ENCODE data around the gene SSBP3.
A peak's percentile ranks its signal among the peaks of the same experiment; 100 is the strongest.
"Not testable (repeated sequence)": the region's sequence is repeated elsewhere in the genome, so short reads cannot be mapped to it uniquely, and the experiment has no call there.

Gene SSBP3

DNA sequence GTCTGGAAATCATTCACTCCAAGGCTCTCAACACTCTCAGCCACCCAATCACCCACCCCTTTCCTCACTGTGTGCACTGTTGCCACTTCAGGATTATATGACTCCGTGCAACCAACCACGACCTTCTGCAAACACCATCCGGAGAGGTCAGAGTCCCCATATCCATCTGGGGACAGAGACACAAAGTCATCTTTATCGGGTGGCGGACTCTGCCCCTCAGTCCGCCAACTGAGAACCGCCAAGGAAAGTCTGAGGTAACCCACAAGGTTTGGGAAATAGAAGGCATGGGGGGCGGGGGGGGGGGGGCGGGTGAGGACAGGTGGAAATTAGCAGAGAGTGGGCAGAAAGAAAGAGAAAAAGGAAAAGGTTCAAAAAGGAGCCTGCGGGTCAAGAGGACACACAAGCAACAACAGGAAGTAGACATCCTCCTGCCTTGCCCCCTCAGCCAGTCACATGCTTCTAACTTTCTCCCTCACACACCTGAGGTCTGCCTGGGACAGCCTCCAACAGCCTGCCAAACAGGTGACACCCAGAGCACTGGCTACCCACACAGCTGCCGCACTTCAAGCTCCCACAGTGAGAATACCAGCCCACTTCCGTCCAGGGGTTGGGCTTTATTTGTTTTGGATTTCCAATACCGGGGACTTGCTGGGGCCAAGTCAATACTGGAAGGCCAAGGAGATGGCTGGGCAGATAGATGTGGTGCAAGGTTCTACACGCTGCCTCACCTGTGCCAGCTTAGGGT lies 58.1 kb downstream of the SSBP3 start:
- no peak for DNase-seq

DNA sequence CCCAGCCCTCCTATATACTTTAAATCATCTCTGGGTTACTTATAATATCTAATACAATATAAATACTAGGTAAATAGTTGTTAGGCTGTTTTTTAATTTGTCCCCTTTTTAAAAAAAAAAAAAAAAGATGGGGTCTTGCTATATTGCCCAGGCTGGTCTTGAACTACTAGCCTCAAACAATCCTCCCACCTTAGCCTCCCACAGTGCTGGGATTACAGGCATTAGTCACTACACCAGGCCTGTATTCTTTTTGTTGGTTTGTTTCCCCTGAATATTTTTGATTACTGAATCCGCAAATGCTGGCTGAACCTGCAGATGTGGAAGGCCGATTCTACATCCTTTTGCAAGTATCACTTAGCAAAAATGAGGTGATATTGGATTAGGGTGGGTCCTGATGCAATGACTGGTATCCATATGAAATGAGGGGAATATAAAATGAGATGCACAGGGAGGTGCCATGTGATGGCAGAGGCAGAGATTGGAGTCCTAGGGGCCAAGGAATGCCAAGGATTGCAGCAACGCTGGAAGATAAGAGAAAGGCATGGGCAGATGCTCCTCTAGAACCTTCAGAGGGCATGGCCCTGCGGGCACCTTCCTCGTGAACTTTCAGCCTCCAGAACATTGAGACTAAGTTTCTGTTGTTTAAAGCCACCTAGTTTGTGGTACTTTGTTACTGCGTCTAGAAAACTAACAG lies 58.8 kb downstream of the SSBP3 start:
- DNase-seq = no peak

DNA sequence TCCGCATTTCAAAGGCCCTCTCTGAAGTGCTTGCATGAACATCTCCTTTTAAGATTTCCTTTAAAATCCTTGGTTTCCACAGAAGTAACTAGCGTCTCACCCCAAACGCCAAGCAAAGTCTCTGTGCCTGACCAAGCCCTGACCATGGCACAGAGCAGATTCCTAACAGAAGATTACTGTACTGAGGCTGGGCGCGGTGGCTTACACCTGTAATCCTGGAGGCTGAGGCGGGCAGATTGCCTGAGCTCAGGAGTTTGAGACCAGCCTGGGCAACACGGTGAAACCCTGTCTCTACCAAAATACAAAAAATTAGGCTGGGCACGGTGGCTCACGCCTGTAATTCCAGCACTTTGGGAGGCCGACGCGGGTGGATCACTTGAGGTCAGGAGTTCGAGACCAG lies 60.6 kb downstream of the SSBP3 start:
- DNase-seq = not testable (repeated sequence)

DNA sequence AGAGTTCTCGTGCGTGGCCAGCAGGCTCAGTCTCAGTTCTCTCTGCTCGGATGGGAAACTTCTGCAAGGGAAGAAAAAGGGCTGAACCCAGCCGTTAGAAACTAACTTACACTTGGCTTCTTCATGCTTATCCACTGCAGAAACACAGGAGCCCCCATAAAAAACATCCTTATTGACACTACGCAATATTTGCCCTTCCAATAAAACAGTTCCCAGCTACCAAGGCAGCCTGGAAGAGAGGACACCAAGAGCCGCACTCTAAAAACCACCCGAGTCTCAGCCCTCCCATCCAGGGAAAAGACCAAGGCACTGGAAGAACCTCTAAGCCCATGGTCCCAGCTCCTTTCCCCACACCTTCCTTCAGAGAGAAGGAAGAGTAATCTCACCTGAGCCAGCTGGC lies 61.1 kb downstream of the SSBP3 start:
- no peak for DNase-seq

DNA sequence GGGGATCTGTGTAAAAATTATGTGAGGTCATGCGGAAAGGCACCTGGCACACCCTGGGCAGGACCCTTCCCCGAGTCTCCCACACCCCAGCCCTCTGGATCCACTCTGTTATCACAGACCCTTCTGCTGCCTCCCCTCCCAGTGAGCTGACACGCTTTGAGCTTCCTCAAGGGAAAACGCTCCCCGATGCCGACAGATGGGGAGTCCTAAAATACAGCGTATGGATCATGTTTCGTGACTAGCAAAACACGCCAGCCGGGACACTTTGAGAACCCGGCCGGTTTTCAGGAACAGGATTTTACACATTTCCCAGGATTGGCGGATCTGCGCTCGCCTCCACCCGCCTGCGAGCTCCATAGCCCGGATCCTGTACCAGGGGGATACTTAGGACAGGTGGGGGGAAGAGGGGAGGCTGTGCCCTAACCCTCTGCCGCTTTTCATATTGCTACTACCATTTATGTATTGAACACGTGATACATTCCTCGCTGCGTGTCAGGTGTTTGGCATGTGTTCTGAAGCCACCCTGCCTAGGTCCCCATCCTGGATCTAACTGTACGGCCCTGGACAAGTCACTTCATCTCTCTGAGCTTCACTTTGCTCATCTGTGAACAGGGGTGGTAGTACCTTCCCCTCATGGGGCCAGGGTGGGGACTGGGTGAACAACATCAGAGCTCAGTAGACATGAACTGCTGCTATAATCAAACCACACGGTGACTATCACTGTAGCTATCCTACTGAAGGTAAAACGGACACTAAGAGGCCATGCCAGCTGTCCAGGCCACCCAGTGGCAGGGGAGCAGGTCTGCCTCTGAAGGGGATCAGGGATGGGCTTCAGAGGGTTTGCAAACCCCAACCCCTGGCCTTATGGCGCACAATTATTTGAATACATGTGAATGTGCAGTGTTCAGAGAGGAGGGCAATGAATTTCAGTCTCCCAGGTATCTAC lies 63.2 kb downstream of the SSBP3 start:
- DNase-seq = no peak

DNA sequence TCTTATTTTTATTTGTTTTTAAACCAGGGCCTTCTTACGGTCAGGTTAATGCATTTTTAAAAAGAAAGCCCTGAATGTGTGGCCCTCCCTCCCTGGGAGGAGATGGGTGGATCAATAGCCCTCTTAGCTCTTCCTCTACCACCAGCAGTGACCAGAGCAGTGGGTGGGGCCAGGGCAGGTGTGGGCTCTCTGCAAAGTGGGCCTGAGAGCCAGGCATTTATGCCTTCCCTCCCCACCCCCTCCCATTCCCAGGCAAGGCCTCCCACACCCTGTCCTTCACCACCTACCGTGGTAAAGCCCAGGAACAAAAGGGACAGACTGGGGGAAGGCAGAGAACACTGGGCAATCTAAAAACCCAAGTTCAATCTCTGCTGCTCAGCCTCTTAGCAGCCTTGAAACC lies 63.9 kb downstream of the SSBP3 start:
- peak in 1 of 2 donors; percentile 17 for DNase-seq

DNA sequence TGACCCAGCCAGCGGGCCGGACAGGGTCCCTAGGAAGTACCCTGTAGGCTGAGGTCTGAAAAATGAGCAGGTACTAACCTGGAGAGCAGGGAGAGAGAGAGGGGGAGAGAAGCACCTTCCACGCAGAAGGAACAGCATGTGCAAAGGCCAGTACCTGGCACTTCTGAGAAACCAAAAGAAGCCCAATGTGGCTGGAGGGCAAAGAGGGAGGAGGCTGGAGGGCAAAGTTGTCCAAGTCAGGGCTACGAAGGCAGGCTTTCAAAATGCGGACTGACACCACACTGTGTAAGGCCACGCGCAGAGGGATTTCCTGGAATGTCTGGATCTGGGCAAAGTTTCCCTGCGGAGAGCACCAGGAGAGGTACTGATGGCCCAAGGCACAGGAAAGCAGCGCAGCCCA lies 64.4 kb downstream of the SSBP3 start:
- DNase-seq = no peak

DNA sequence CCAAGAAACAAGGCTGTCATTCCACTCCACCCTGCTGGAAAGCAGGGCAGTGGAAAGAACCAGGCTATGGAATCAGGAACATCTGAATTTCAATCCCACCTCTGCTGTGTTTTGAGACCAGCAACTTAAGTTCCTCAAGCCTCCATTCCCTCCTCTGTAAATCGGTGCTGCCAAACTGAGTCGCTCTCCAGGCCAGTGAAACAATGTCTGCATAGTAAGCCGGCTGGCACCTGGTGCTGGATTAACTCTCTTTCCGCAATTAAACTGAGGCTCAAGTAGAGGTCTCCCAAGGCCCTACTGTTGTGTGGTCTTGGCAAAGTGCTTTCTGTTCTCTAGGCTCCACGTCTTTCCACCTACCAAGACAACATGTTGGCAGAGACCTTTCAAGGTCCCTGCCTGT lies 65.3 kb downstream of the SSBP3 start:
- no peak for DNase-seq

DNA sequence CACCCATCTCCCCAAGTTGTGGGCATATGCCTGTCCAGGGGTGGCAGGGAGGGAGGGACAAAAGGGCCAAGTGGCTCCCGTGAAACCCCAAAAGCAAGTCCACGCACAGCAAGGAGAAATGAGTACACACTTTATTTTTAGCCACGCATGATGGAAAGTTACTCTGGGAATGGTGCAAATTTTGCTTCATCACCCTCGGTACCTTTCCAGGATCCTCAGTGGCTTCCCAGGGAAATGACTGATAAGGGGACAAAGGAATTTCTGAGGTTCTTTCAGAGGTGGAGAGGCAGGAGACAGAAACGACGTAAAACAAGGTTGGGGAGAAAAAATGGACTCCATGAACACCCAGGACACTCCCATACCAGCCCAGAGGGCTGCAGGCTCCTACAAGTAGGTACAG lies 65.8 kb downstream of the SSBP3 start:
- no peak for DNase-seq

DNA sequence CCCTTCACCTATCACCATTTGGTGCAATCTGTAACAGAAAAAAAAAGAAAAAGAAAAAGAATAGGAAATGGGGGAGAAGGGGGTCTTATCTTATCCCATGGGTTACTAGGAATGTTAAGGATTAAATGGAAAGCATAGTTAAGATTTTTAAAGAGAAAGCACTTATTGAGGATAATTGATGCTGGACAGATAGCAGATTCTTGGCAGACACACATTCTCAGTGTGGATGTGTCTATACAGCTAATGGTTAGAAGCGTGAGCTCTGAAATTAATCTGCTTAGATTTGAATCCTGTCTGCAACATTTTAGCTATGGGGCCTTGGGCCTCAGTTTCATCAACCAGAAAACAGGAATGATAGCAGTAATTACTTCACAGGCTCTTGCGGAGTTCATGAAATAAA lies 67.1 kb downstream of the SSBP3 start:
- no peak for DNase-seq

DNA sequence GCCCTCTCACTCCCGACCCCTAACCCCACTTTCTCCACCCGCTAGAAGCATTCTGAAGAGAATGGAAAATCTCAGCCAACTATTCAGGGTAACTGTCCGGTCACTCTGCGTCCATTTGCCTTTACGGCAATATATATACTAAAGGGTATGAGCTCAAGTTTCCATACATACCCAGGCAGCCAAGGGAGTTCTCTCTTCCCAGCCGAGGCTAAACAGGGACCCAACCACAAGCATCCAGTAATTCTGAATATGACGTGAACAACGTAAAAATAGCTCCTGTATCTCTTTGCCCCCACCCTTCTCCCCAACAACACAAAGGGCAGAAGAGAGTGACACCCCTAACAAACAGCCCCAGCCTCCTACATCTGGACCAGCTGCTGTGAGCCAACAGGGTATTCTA lies 67.7 kb downstream of the SSBP3 start:
- no peak for DNase-seq

DNA sequence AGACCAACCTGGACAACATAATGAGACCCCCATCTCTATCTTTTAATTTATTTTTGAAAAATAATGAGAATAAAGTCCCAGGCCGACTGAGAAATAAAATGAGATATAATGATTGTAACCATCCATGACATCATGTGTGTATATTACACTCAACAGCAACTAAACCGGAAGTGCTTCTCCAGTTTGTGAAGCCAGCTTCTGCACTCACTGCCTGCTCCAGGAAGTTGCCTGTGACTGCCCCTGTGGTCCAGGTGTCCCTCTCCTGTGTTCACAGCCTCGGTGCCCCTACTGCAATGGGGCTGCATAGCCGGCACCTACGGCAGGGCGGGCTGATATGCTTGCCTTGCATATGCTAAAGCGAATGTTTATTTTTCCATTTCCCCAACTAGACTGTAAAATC lies 68.3 kb downstream of the SSBP3 start:
- DNase-seq = peak in 1 of 2 donors; percentile 32

DNA sequence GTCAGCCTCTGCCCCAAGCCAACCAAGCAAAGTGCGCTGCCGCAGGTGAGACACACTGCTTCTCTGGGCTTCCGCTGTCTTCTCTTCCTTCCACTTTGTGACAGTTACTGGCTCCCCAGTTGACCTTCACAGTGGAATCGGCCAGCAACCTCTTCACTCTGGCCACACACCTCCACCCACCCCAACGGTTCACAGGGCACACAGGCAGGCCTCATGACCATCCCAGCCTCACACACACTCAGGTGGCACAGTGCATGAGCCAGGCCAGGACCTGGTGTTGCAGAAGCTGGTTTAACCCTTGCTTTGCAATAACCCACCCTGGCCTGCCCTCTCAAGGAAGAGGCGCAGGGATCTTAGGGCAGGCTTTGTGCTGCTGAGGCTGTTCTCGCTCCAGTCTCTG lies 69.2 kb downstream of the SSBP3 start:
- DNase-seq = no peak

DNA sequence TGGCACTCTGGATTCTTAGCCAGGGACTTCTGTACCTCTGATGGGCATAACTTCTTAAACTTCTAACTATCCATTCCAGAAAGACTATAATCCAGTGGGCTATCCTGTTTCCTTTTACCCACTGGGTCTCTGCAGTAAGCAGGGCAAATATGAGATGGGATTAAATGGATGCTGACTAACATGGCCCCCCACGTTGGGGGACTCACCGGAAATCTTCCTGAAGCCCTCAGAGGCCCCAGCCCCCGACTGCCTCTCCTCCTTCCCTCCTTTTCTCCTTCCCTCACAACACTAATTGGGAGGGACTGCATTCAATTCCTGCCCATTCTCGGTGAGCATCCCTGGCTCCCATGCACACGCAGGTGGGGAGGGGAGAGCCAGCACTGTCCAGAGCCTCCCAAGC lies 70.1 kb downstream of the SSBP3 start:
- no peak for DNase-seq

DNA sequence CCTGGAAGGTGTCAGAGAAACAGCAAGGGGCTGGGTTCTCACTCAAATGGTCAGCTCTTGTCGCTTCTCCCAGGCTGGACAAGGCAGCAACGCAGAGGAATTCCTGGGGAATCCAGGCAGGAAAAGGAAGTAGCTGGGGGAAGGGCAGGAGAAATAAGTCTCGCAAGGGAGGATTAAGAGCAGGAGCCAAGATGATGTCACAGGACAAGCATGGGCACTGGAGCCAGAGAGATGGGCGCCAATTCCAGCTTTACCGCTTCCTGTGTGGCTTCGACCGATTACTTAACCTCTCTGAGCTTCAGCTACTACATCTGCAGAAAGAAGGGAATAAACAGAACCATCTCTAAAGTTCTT lies 70.5 kb downstream of the SSBP3 start:
- no peak for DNase-seq

DNA sequence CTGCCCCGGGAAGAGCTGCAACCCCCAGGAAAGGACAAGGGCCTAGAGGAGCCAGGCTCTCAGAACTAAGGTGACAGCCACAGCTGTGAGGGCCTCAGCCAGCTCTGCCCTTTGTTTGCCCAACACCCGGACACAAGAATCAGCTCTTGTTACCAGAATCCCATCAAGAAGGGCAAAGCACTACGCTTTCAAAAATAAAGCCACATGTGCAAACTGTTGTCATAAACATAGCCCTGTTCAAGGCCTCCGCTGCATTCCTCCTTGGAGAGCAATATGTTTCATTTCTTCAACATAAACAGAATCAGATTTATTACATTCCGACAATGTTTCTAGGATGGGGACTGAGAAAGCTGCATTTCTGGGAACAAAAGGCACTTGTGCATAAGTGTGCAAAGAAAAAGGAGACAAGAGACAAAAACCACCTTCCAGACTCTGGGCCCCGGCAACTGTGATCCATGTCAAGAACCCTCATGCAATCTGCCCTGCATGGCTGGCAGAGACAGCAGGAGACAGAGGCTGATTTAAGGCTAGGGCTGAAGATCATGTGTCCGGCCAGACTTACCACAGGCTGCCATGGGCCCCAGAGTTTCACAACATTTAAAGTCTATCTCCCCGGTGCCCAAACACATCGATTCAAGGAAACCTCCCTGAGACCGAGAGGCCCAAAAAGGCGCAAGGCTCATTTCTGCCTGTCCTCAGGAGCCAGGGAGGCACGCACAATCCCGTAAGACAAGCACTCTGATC lies 71.0 kb downstream of the SSBP3 start:
- no peak for DNase-seq

DNA sequence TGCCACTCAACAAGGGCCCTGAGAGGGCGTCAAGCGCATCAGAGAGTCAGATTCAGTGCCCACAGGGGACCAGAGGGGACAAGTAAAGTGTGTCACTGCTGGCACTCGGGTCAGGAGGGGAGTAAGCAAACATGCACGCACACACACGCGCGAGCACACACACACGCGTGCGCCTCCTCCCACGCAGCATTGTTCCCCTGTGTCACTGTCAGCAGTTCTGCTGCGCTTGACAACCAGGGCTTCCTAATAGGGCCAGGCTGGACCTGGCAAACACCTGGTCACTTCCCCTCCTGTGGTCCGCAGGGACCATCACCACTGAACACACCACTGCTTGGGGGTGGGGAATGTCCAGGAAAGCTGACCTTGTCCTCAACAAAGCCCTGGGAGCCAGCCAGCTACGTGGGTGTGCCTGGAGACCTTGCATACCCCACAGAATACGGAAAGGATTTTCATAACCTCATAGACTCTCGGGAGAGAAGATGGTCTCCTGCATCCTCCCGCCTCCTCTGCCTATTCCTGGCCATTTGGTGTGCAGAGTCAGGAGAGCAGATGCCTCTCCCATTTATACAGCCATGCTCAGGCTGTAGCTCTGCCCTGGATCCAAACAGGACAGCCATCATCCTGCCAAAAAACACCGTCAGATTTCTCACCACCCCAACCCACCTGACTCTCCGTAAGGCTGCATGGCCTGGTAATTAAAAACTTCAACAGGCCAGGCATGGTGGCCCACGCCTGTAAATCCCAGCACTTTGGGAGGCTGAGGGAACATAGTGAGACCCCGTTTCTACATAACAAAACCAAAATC lies 73.2 kb downstream of the SSBP3 start:
- no peak for DNase-seq

DNA sequence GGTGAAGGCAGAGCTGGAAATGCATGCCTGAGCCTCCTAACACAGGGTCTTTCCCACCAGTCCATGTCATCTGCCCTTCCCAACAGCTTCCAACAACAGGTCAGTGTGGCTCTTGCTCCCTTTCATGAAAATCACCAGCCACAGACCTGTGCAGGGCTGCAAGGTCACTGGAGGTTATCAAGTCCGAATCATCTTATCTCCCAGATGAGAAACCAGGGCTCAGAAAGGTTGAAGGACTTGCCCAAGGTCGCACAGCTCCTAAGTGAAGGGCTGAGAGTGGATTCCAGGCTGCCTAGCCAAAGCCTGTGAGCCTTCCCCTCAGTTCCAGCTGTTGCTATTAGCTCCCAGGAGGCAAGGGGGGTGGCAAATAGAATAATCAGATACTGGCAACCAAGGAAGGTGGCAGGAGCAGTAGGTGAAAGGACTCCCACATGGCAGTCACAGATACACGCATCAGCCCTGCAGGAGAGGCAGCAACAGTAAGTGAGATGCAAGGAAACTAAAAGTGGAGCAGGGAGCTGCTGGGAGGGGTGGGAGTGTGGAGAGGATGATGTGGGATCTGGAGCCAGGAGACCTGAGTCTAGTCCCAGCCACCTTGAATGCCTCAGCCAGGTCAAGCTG lies 74.2 kb downstream of the SSBP3 start:
- DNase-seq = no peak

DNA sequence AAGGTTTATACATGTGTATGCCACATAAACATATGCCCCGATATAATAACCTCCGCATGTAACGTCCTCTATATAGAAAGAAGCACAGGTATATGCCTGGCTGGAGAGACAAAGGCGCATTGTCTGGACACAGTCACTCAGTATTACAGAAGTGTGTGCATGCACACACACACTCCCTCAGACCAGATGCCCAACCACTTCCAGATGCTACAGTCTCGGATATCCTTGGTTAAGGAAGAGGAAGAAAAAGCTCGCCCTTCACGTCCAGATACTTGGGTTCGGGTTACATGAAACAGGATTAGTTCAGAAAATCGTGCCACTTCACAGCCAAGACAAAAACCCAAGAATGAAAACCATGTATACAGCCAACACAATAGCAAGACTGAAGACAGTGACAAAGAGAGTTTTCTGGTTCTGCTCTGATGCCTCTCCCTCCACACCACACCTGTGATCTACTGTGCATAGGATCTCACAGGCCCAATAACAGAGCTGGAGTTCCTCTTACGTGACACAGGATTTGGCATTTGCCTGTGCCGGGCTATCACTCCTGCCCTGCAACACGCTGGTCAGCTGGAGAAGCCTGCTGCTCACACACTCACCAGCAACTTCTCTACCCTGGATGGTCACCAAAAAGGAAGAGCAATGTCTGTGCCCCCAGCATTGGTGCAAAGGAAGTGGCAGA lies 75.0 kb downstream of the SSBP3 start:
- DNase-seq = peak in 1 of 2 donors; percentile 8

DNA sequence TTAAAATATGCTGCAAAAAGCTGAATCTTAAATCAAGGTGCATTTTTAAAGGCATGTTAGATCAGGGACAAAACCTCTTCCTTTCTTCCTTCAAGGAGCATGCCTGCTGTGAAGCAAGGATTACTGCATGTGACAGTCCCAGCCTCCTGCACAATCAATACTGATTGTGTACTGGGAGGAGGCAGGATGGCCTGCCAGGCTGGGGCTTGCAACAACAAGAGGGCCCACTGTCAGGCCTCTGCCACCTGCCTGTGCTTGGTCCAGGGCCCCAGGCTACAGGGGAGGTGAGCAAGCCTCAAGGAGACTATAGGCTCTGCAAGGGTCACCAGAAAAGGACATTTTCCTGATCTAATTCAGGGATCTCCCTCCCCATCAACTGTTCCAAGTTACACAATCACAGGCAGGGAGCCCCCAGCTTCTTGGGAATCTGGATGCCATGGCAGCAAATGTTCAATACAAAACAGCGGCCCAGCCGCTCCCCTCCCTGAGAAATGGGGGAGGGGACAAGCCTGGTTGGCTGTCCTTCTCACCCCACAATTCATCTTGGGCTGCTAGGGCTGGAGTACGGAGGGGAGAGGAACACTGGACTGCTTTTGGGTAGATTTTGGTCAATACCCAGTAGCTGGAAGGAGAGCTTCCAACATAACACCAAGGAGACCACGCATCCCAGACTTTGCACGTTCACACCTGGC lies 76.7 kb downstream of the SSBP3 start:
- DNase-seq = no peak
